GM12892 (cell line): ENCODE measurements around the gene CNTNAP2.

Experiments used
- POLR2A ChIP-seq: IDR thresholded peaks from 2 replicates; pipeline ENCODE4 v1.6.1; 2011; ENCODE audit warnings: low read depth, low read length, control low read depth
- TAF1 ChIP-seq: IDR thresholded peaks from 2 replicates; pipeline ENCODE4 v1.6.1; 2011; ENCODE audit warnings: low read depth, mild to moderate bottlenecking, control low read depth, low read length, borderline replicate concordance

DNA sequence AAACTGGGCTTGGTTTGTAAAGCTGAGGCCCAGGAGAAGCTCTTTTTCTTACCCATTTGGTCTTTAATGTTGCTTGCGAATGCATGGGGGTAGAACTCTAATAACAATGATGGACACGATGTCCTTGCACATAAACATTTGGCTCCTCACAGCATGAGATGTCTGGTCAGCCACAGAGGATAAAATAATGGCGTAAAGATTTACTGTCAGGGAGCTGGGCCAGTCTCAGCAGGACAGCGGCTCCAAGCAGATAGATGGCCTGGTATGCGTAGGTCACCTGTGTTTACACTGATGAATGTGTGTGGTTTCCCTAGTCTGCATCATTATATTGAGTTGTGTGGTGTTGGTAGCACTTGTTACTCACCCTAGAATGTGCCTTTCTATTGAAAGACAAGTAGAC, 537.4 kb downstream of the CNTNAP2 start:
- TF ChIP-seq POLR2A, result no peak
- no peak for TF ChIP-seq TAF1
